IPS-NIHi7 (cell line): Measurements from ENCODE around the gene CACNA1F.
"Not testable (repeated sequence)": the region's sequence is repeated elsewhere in the genome, so short reads cannot be mapped to it uniquely, and the experiment has no call there.

Source experiments
- DNase-seq: peaks from one replicate; pipeline ENCODE4 v3.0.0; 2012; ENCODE audit warnings: mixed read lengths; ENCODE audit errors: extremely low spot score

Gene CACNA1F

DNA sequence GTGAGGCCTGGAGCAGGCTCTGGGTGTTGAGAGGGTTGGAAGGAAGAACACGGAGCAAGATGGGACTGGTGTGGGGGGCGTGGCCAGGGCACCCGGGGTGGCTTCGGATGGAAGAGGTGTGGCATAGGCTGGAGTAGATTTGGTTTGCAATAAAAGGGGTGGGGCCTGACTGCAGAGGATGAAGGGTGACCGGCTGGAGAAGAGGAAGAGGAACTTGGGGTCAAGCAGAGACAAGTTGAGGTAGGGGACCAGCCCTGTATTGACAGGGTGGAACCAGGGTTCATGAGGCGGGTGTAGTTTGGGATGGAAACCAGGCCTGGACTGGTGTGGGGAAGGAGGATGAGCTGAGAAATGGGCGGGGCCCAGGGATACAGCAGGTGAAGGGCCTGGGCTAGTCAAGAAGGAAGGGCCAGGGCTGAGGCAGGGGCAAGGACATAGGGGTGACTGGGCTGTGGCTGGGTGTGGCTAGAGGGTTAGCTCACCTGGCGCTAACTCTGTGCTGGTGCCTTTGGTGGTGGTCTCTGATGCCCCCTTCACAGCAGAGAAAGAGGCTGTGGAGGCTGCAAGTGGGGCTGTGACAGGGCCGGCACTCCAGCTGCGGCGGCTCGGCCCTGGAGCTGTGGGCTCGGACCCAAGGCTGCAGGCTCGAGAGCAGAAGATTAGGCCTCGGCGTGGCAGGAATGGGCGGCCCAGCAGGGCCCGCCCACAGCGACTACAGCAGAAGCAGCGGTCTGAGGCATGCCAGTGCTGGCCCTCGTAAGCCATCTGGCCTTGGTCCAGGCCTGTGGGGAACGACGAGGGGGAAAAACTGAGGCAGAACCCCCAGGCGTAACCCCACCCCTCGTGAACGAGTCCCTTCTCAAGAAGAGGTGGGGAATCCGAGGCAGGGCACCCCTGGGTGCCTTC, 56.5 kb downstream of the CACNA1F start:
- no peak for DNase-seq

DNA sequence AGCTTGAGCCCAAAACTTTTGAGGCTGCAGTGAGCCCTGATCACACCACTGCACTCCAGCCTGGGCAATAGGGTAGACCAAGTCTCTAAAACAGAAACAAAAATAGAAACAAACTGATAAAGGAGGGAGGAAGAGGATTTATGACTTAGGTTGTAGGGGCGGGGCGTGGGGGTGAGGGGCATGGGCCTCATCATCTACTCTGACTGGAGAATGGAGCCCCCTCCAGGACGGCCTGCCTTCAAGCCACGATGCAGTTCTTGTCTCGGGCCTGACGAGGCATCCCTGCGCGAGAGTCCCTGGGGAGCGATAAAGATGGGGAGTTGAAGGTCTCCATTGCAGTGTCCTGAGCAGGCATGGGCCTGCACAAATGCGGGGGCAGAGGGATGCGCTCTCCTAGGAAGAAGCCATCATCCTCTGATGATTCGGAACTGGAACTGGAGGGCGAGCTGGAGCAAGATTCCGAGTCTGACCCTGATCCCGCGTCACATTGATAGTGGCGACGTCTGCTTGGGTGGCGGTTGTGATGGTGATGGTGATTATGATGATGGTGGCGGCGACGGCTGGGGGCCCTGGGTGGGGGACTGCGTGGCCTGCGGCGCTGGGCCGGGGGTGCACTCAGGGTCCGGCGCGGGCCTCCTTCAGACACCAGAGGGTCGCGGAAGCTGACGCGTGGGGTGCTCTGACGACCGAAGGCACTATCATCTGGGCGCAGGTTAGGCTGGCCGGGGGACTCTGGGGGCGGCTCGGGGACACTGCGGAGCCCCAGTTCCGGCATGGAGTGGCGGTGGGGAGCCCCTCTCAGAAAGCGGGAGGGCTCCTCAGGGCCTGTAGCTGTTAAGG, 57.5 kb downstream of the CACNA1F start:
- DNase-seq = no peak

DNA sequence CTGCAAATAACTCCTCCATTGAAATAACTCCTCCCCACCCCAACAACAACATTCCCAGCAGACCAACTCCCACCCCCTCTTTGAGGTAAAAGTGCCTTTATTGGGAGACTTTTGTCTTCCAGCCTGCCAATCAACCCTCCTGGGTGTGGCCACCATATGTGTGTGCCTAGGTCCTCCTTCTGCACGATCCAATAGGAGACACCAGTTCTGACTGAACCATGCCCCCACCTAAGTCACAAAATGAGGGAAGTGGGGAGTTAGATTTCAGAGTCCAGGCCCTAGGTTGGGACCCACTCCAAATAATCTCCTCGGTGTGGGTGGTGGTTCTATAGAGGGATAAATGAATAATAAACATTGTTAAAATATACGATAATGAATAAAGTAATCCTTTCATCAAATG, 58.4 kb downstream of the CACNA1F start:
- DNase-seq = no peak

DNA sequence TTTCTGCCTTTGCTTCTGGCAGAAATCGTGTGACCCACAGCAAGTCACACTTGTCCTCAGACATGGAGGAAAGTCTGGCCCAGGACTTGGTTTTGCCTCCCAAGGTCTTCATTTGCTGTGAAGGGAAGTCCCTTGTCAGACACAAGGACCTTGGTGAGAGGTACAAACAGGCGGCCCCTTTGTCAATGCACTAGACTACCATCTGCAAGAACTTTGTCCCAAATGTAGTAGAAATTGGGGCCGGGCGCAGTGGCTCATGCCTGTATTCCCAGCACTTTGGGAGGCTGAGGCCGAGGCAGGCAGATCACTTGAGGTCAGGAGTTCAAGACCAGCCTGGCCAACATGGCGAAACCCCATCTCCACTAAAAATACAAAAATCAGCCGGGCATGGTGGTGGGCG, 59.6 kb downstream of the CACNA1F start:
- not testable (repeated sequence) for DNase-seq

DNA sequence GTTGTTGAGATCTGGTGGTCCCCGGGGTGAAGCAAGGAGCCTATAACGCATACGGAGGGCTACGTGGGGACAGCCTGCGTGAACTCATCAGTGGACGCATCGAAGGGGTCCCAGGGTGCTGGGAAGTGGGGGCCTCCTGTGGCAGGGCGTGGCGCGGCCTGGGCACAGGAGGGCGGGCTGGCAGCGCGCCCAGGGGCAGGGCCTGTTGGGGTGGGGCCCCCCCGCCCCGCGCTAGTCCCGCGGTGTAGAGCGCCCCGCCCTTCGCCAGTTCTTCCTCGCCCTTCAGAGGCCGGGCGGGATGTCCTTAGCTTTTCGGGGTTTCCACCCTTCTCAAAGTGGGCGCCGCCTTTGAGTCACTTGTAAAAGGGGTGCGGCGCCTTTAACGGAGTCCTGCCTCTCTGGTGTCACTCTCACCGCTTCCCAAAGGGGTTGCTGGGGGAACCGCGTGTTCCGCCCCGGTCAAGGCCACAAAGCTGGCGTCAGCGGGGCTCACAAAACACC, 60.8 kb downstream of the CACNA1F start:
- no peak for DNase-seq

DNA sequence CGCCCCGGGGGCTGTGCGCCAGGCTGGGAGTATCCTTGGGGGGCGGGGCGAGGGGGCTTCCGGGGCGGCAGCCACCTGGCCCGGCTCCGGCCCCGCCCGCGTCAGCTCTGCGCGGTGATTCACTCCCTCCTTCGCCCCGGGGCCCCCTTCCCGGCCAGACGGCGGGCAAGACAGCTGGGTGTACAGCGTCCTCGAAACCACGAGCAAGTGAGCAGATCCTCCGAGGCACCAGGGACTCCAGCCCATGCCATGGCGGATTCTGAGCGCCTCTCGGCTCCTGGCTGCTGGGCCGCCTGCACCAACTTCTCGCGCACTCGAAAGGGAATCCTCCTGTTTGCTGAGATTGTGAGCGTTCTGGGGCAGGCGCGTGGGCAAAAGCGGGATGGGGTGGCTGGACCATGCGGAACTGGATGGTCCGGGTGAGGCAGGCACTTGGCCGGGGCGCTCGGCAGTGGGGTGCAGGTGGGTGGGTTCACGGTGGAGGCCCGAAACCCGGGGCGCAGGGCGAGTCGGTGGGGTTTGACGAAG, 61.3 kb downstream of the CACNA1F start, which contains the start of gene PLP2:
Gene PLP2 (plus strand): TSS at position 147 of the 528 bp plus-strand sequence. CDS start 103 bp downstream, at position 250.
- DNase-seq = no peak

DNA sequence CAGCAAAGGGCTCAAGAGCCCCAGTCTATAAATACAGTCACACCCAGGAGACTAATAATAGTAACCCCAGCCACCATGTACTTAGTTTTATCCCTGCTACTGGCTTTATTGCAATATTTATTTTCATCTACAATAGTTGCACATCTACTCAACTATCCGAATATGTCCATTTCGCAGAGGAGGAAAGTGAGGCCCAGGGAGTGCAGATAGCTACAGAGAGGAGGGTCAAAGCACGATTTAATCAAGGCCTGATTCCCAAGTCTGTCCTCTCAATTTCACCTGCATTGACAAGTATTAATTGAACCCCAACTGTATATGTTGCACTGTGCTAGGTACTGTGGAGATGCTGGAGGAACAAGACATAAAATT, 65.4 kb downstream of the CACNA1F start:
- DNase-seq = no peak

DNA sequence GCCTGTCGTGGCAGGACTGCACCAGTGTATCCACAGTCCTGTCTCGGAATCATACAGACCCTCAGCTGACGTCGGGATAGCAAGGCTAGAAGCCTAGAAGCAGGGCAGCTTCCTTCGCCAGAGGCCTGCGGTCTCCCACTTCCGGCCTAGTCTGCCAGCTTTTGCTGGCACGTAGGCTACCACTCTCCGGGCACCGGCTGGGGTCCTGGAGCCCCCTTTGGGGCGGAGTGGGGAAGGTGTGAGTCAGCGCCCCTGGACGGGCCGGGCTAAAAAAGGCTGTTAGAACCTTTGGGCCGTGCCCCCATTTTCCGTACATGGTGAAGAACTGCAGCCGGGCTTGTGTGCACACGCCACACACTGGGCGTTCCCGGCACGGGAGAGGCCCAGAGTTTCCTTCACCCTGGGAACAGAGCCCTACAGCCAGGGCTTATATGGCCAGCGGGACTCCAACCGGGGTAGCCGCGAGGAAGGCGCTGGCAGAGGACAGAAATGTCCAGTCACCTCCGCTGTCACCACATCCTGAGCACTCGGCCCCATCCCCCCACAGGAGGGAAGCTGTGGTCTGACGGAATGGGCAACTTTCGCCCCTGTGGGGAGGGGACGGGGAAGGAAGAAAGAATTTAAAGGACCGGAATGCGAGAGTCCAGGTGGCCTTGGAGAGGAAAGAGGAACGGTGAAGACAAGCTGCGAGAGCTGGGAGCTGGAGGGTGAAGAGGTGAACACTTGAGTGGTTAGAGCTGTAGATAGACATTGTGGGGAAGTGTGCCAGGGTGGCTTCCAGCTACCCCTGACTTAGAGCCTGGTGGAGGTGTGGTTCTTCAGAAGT, 66.0 kb downstream of the CACNA1F start:
- DNase-seq = no peak

DNA sequence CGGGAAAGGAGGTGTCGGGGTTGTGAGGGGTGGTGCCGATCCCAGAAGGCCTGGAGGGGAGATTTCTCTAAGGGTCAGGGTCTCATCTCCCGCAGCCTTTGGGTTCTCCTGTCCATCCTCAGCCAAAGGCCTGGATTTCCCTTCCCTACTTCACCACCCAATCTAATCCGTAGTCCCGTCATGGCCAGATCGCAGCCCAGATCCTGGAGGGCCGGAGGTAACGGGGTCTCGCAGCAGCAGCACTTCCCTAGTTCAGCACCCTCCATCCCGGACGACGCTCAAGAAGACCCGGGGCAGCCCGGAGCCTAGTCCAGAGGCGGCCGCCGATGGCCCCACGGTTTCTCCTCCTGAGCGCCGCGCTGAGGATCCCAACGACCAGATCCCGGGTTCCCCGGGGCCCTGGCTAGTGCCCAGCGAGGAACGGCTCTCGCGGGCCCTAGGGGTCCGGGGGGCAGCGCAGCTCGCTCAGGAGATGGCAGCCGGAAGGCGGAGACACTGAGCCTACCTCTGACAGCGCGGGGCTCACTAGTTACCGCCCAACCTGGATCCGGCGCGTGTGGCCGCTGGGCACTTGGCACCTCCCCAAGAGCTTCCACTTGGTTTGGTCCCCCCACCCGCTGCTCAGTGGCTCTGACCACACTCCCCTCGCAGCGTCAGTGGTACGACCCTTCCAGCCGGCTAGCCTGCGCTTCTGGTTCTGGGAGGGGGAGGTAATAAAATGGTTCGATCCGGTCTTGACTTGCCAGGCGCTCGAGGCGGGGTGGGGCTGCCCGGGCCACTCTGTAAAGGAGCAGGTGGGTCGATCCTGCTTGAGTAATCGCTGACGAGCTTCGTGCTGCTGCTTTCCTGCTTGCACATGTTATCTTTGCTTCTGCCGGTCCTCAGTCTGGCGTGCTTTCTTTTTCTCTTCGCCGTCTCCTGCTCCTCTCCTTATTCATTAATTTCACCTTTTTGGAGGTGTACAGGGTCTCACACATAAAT, 66.9 kb downstream of the CACNA1F start:
- peak; percentile 63 for DNase-seq

DNA sequence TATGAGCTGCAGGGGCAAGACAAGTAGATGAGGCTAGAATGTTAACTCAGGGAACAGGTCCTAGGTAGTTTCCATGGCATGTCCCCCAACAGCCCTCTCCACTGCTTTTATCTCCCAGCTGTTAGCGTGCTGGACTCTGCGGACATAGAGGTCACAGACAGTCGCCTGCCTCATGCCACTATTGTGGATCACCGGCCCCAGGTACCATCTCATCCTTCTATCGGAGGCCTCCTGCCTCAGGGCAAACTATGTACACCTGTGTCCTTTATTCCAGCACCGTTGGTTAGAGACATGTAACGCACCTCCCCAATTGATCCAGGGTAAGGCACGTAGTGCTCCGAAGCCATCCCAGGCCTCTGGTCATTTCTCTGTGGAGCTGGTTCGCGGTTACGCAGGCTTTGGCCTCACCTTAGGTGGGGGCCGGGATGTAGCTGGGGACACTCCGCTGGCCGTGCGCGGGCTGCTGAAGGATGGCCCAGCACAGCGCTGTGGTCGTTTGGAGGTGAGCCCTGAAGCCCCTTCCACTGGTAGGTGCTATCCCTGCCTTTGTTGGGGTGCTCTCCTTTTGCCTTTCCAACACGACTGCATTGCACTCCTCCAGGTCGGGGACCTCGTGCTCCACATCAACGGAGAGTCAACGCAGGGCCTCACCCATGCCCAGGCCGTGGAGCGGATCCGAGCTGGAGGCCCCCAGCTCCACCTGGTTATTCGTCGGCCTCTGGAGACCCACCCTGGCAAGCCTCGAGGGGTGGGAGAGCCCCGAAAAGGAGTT, 68.4 kb downstream of the CACNA1F start:
- DNase-seq = no peak

DNA sequence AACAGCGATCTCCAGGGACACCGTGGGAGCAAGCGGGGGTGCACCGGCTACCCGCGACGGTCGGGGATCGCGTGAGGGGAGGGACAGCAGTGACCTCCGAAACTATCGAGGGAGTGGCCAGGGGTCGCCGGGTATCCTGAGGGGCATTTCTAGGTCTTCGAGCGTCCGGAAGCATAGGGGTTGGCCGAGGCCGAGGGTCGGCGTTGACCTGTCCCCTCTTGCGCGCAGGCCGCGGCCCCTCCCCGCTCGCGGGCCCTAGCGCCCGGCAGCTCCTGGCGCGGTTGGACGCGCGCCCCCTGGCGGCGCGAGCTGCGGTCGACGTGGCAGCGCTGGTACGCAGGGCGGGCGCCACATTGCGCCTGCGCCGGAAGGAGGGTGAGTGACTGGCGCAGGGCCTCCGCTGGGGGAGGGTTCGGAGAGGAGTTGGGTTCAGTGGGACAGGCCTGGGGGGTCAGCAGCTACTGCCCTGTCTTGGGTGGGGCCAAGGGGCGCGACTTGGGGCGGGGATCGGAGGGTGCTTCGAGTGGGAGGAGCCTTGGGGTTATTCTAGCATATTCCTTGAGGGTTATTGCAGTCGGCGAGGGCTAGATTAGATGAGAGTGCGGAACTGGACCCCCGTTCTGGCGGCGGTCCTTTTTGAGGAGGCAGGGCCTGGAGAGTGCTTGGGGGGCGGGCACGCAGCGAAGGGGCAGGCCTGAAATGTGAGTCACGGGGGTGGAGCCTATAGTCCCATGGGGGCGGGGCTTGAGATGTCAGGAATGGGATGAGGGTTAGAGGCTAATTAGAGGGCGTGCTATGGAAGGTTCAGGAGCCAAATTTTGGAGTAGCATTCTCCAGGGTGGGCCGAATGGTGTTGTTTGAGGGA, 69.4 kb downstream of the CACNA1F start:
- peak; percentile 65 for DNase-seq

DNA sequence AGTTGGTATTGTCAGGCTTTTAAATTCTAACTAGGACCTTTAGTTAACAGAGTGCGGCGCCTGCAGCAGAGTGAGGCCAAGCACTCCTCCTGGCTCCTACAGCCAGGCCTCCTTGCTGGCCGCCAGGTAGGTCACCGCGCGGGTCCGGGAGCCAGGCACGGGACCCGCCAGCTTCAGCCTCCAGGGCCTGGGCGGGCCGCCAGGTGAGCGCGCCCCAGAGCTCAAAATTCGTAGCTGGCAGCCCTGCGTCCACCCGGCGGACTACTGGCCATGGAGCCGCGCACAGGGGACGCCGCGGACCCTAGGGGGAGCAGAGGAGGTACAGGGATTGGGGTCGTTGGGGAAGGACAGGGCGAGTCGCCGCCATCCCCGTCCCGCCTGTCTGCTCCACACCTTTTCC, 70.5 kb downstream of the CACNA1F start, which contains the start of gene MAGIX:
Gene MAGIX (plus strand): TSS at position 139 of the 400 bp plus-strand sequence. CDS start 132 bp downstream, at position 271.
- no peak for DNase-seq

DNA sequence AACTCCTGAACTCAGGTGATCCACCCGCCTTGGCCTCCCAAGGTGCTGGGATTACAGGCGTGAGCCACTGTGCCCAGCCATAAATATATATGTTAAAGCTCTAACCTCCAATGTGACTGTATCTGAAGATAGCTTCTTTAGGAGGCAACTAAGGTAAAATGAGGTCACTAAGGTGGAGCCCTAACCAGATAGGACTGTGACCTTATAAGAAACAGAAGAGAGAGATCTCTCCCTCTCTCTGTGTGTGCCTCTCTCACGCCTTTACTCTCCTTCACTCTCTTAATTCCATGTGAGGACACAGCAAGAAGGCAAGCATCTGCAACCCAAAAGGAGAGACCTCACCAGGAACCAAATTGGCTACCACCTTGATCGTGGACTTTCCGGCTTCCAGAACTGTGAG, 71.5 kb downstream of the CACNA1F start:
- no peak for DNase-seq

DNA sequence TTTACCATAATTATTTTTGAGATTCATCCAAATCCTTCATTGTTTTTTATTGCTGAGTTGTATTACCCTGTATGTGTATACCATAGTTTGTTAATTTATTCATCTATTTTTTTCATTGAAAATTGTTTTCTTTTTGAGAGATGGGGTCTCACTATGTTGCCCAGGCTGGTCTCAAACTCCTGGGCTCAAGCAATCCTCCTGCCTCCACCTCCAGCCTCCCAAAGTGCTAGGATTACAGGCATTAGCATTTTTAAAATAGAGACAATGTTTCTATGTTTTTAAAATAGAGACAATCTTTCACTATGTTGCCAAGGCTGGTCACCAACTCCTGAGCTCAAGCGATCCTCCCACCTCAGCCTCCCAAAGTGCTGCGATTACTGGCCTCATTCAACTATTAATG, 72.2 kb downstream of the CACNA1F start:
- DNase-seq = no peak

DNA sequence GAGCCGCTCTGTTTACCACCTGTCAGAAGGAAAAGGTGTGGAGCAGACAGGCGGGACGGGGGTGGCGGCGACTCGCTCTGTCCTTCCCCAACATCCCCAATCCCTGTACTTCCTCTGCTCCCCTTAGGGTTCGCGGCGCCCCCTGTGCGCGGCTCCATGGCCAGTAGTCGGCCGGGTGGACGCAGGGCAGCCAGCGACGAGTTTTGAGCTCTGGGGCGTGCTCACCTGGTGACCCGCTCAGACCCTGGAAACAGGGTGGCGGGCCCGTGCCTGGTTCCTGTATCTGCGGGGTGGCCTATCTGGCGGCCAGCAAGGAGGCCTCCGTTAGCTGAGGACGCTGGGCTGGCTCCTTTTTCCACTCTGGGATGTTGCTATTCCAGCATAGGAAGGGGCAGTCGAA, 75.9 kb downstream of the CACNA1F start:
- DNase-seq = no peak

DNA sequence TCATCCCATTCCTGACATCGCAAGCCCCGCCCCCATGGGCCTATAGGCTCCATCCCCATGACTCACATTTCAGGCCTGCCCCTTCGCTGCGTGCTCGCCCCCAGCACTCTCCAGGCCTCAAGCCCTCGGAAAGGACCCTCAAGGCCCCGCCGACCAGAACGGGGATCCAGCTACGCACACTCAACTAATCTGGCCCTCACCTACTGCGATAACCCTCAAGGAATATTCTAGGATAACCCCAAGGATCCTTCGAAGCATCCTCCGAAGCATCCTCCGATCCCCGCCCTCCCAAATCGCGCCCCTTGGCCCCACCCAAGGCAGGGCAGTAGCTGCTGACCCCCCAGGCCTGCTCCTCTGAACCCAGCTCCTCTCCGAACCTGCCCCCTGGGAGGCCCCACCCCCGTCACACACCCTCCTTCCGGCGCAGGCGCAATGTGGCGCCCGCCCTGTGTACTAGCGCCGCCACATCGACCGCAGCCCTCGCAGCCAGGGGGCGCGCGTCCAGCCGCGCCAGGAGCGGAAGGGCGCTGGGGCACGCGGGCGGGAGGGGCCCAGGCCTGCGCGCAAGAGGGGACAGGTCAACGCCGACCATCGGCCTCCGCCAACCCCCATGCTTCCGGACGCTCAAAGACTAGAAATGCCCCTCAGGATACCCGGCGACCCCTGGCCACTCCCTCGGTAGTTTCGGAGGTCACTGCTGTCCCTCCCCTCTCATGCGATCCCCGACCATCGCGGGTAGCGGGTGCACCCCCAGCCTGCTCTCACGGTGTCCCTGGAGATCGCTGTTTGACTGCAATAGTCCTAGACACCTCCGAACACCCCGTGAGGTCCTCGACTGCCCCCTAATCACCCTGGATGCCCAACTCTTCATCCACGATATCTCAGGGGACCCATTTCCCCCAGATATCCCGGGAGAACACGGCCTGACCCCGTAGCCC, 77.0 kb downstream of the CACNA1F start:
- peak; percentile 73 for DNase-seq

DNA sequence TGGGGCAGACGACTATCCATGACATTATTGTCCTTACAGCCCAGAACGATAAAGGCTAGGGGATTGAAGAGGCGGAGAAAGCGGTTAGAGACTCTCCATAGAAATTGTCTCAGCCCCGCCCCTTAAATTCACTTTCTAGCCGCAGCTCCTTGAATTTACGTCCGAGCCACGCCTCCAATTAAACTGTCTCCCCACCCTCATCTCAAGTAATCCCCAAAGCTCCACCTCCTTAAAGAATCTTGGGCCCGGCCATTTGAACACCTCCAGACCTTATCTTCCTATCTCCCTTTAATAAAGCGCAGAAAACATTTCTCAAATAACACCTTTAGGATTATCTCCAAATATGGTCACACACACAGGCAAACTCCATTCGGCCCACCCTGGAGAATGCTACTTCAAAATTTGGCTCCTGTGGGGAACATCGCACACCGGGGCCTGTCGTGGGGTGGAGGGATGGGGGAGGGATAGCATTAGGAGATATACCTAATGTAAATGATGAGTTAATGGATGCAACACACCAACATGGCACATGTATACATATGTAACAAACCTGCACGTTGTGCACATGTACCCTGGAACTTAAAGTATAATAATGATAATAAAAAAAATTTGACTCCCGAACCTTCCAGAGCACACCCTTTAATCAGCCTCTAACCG, 77.8 kb downstream of the CACNA1F start:
- DNase-seq = peak; percentile 56
